Caco-2 (cell line): Measurements from ENCODE around the gene ANK2. TPM values are rescaled to one million over a fixed set of nuclear protein-coding genes. Genes with fewer than 3 reads are reported as not detected.

Experiments
- BruUV-seq: library from RNA; stranded (reverse); fragments of 400-500 nt; replicated peaks from 2 replicates; lab custom pipeline; 2021; lab: Mats Ljungman, UMichigan
- CTCF ChIA-PET: fragments of 300-600 bp; sonication (Branson Sonifier 250); formaldehyde crosslinking; loops from one replicate; lab custom pipeline; 2022; ENCODE audit warnings: antibody characterized with exemption; lab: Charles Lee
- POLR2A ChIA-PET: fragments of 300-600 bp; sonication (Branson Sonifier 250); formaldehyde crosslinking; loops from one replicate; lab custom pipeline; 2022; ENCODE audit warnings: antibody characterized with exemption; lab: Charles Lee
- DNase-seq, 2 experiments: peaks; one replicate each; pipeline versions ENCODE4 v3.0.0 to v3.0.0-alpha.2; 2020 to 2022
- H3K27me3 ChIP-seq: replicated peaks from 2 replicates; pipeline ENCODE4 v1.6.0; 2011; ENCODE audit warnings: low read length; ENCODE audit not compliant: control insufficient read depth, insufficient read depth
- H3K36me3 ChIP-seq: 2 replicates; pipeline ENCODE4 v1.5.1; 2011; ENCODE audit warnings: low read length; ENCODE audit not compliant: control insufficient read depth, insufficient read depth
- H3K4me1 ChIP-seq: fragments of 250-450 bp; sonication (Bioruptor Pico); 2 replicates; pipeline ENCODE4 v1.5.1; 2020; ENCODE audit warnings: mild to moderate bottlenecking
- H3K4me3 ChIP-seq: 2 replicates; pipeline ENCODE4 v1.5.1; 2011; ENCODE audit warnings: low read depth, mild to moderate bottlenecking, control low read depth, low read length
- H3K9me3 ChIP-seq: fragments of 250-450 bp; sonication (Bioruptor Pico); 2 replicates; pipeline ENCODE4 v1.5.1; 2020; ENCODE audit warnings: mild to moderate bottlenecking, moderate library complexity
- H3K27ac Mint-ChIP-seq: one replicate; pipeline ENCODE4 v1.8.0; 2022; ENCODE audit warnings: mixed read lengths; ENCODE audit not compliant: unreplicated experiment
- H3K27me3 Mint-ChIP-seq: one replicate; pipeline ENCODE4 v1.8.0; 2022; ENCODE audit warnings: mixed read lengths; ENCODE audit not compliant: insufficient read depth, unreplicated experiment
- H3K36me3 Mint-ChIP-seq: one replicate; pipeline ENCODE4 v1.8.0; 2022; ENCODE audit warnings: mild to moderate bottlenecking, mixed read lengths; ENCODE audit not compliant: insufficient read depth, unreplicated experiment
- H3K4me1 Mint-ChIP-seq: one replicate; pipeline ENCODE4 v1.8.0; 2022; ENCODE audit warnings: low read depth, mixed read lengths; ENCODE audit not compliant: unreplicated experiment
- H3K4me3 Mint-ChIP-seq: one replicate; pipeline ENCODE4 v1.8.0; 2022; ENCODE audit warnings: mild to moderate bottlenecking, moderate library complexity, mixed read lengths; ENCODE audit not compliant: unreplicated experiment
- H3K9me3 Mint-ChIP-seq: one replicate; pipeline ENCODE4 v1.8.0; 2022; ENCODE audit warnings: mixed read lengths; ENCODE audit not compliant: unreplicated experiment
- CTCF ChIP-seq, 2 experiments: fragments of 200-600 bp in 1 of 2; IDR thresholded peaks; 1 replicate in 1 of 2; 2 replicates in 1 of 2; pipeline versions ENCODE4 v1.5.1 to v1.8.0; 2011 to 2022; ENCODE audit warnings: antibody characterized with exemption in 1 of 2, control low read depth in 1 of 2, inconsistent platforms in 1 of 2, low read depth in 1 of 2, low read length in 1 of 2, mild to moderate bottlenecking in 1 of 2, moderate library complexity in 1 of 2; ENCODE audit not compliant: insufficient read depth in 1 of 2, severe bottlenecking in 1 of 2, unreplicated experiment in 1 of 2
- intact Hi-C: fragments of 100-400 bp; cut with micrococcal nuclease; formaldehyde crosslinking; loops from one replicate; pipeline ENCODE4 v1.10.0; 2022; ENCODE audit not compliant: unreplicated experiment
- total RNA-seq: library from RNA; stranded (reverse); gene quantifications from 2 replicates; pipeline ENCODE4 v1.2.3, GENCODE V29; 2022

ANK2 gene
- total RNA-seq, 1 experiment from 2014 or later: 26.3 TPM

GRCh38 chr4:113390850-113391249 lies 341.4 kb downstream of the ANK2 start:
- H3K27ac Mint-ChIP-seq: no peak overlapping the region
- Histone ChIP-seq H3K4me1 (peaks cover 4% of the 10 kb centered on the region; the same call in 1 of the 2 replicates), H3K4me3 (no peak overlapping the region), H3K36me3 (no peaks in the 10 kb centered on the region), H3K27me3 (no peaks in the 10 kb centered on the region), H3K9me3 (no peaks in the 10 kb centered on the region)
- CTCF ChIA-PET: no interaction called here
- POLR2A ChIA-PET: no interaction called here
- BruUV-seq: no TSS peak
- no peak overlapping the region for H3K4me3 Mint-ChIP-seq
- intact Hi-C loops: loop anchor here (5.0 kb wide), 1 partner anchor 501 kb away; no protein-coding TSS in a partner anchor
- no peaks in the 10 kb centered on the region for H3K36me3 Mint-ChIP-seq
- no peaks in the 10 kb centered on the region for H3K27me3 Mint-ChIP-seq
- no peaks in the 10 kb centered on the region for H3K9me3 Mint-ChIP-seq
- no peak for DNase-seq
- no peak for TF ChIP-seq CTCF (IDR thresholded peaks at IDR 0.05; ENCODE audit: insufficient read depth in 1 of 2, low read depth in 1 of 2, low read length in 1 of 2, severe bottlenecking in 1 of 2, unreplicated experiment in 1 of 2)
- peaks cover 6% of the 10 kb centered on the region for H3K4me1 Mint-ChIP-seq

- H3K27ac Mint-ChIP-seq: no peak overlapping the region
- no peak for TF ChIP-seq CTCF (IDR thresholded peaks at IDR 0.05; ENCODE audit: insufficient read depth in 1 of 2, low read depth in 1 of 2, low read length in 1 of 2, severe bottlenecking in 1 of 2, unreplicated experiment in 1 of 2)
- H3K4me1 ChIP-seq: peaks cover 19% of the 10 kb centered on the region
- intact Hi-C loops: loop anchor here (1.0 to 5.0 kb wide), 8 partner anchors 99 to 985 kb away; partner anchors contain the start of gene CAMK2D
- H3K4me3 Mint-ChIP-seq: no peak overlapping the region
- no peaks in the 10 kb centered on the region for H3K36me3 Mint-ChIP-seq
- no peaks in the 10 kb centered on the region for H3K9me3 Mint-ChIP-seq
- H3K9me3 ChIP-seq: no peaks in the 10 kb centered on the region
- H3K36me3 ChIP-seq: no peaks in the 10 kb centered on the region
- H3K27me3 ChIP-seq: no peaks in the 10 kb centered on the region
- no peak overlapping the region for H3K4me3 ChIP-seq
- H3K4me1 Mint-ChIP-seq: peaks cover 7% of the 10 kb centered on the region
- CTCF ChIA-PET: interaction anchor here (0.6 to 1.4 kb wide), 10 partner anchors 74 to 485 kb away, joined by 3 to 15 read pairs (median 4); no protein-coding TSS in a partner anchor
- POLR2A ChIA-PET: no interaction called here
- H3K27me3 Mint-ChIP-seq: no peaks in the 10 kb centered on the region
- BruUV-seq: no TSS peak
- DNase-seq: no peak
Measured at GRCh38 chr4:113394108-113394729, 344.8 kb downstream of the ANK2 start.

- CTCF ChIA-PET: interaction anchor here (0.6 to 1.4 kb wide), 11 partner anchors 13 to 484 kb away, joined by 3 to 15 read pairs (median 3); no protein-coding TSS in a partner anchor
- Histone ChIP-seq H3K27me3 (no peaks in the 10 kb centered on the region), H3K9me3 (no peaks in the 10 kb centered on the region), H3K4me3 (no peak overlapping the region), H3K36me3 (no peaks in the 10 kb centered on the region), H3K4me1 (peaks cover 19% of the 10 kb centered on the region)
- Mint-ChIP-seq H3K27me3 (no peaks in the 10 kb centered on the region), H3K36me3 (no peaks in the 10 kb centered on the region), H3K4me3 (no peak overlapping the region), H3K9me3 (no peaks in the 10 kb centered on the region), H3K4me1 (peaks cover 7% of the 10 kb centered on the region), H3K27ac (no peak overlapping the region)
- peak; percentile 57 to 80 for DNase-seq
- BruUV-seq: no TSS peak
- intact Hi-C loops: loop anchor here (1.0 to 5.0 kb wide), 10 partner anchors 37 to 984 kb away; partner anchors contain the start of gene CAMK2D
- peak; percentile 52 to 84 for TF ChIP-seq CTCF (IDR thresholded peaks at IDR 0.05; ENCODE audit: insufficient read depth in 1 of 2, low read depth in 1 of 2, low read length in 1 of 2, severe bottlenecking in 1 of 2, unreplicated experiment in 1 of 2)
- POLR2A ChIA-PET: no interaction called here
Measured at GRCh38 chr4:113394730-113395530, 345.5 kb downstream of the ANK2 start.
